ENCODE results near the gene UBAP2L.

DNA sequence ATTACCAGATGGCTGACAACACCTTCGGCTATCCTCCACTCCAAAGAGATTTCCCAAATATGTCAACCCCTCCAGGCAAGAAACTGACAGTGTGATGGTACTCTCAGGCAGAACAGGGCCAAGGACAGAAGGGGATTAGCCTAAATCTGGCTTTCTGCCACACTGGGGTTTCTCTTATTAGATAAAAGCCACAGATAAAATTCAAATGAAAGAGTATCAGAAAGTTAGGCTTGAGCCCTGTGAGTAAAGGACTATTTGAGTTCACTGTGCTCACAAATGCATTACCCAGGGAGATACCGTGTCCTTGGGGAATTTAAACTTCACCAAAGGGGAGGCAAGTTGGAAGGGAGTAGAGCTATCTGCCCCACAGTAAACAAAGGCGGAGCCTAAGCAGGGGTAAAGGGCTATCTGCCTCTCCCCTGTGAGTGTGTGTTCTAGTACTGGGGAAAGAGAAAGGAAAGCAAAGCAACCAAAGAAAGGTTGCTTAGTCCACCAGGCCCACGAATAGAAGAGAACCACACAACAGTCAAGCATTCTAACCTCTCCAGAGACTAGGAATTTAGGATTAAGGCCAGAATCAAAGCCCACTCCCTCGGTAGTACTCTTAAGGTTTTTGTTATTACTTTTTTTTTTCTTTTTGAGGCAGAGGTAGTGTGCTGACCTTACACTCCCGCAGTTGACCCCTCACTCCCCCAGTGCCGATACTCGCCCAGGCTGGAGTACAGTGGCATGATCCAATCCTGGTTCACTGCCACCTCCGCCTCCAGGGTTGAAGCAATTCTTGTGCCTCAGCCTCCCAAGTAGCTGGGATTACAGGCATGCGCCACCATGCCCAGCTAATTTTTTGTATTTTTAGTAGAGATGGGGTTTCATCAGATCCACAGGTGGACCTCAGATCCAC lies 41.6 kb upstream of the UBAP2L start:
- TF ChIP-seq, protein P1, sequence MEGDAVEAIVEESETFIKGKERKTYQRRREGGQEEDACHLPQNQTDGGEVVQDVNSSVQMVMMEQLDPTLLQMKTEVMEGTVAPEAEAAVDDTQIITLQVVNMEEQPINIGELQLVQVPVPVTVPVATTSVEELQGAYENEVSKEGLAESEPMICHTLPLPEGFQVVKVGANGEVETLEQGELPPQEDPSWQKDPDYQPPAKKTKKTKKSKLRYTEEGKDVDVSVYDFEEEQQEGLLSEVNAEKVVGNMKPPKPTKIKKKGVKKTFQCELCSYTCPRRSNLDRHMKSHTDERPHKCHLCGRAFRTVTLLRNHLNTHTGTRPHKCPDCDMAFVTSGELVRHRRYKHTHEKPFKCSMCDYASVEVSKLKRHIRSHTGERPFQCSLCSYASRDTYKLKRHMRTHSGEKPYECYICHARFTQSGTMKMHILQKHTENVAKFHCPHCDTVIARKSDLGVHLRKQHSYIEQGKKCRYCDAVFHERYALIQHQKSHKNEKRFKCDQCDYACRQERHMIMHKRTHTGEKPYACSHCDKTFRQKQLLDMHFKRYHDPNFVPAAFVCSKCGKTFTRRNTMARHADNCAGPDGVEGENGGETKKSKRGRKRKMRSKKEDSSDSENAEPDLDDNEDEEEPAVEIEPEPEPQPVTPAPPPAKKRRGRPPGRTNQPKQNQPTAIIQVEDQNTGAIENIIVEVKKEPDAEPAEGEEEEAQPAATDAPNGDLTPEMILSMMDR (IDR thresholded peaks at IDR 0.05): no peak
- TF ChIP-seq EP300 (IDR thresholded peaks at IDR 0.05) (no peak), POLR2A (IDR thresholded peaks at IDR 0.05) (no peak), POLR2AphosphoS5 (IDR thresholded peaks at IDR 0.05) (no peak)

Data from sigmoid colon (tissue), 4 donors.